IPS-20b (cell line): Measurements from ENCODE around the gene THUMPD2.

Experiments
- H3K27ac ChIP-seq: one replicate; pipeline ENCODE4 v1.5.1; 2013; ENCODE audit warnings: low read length
- H3K27me3 ChIP-seq: 2 replicates; pipeline ENCODE4 v1.6.1; 2013; ENCODE audit warnings: mild to moderate bottlenecking, low read length, inconsistent platforms; ENCODE audit not compliant: insufficient read depth
- H3K36me3 ChIP-seq: 2 replicates; pipeline ENCODE4 v1.6.1; 2013; ENCODE audit warnings: low read depth, mild to moderate bottlenecking, inconsistent platforms, low read length, moderate library complexity; ENCODE audit not compliant: insufficient read depth
- H3K4me1 ChIP-seq: 2 replicates; pipeline ENCODE4 v1.6.1; 2013; ENCODE audit warnings: mild to moderate bottlenecking, control low read depth, inconsistent platforms, low read length, moderate library complexity; ENCODE audit not compliant: insufficient read depth
- H3K4me3 ChIP-seq: 2 replicates; pipeline ENCODE4 v1.5.1; 2013; ENCODE audit warnings: mild to moderate bottlenecking, low read length, inconsistent platforms
- H3K9ac ChIP-seq: 2 replicates; pipeline ENCODE4 v1.6.1; 2013; ENCODE audit warnings: low read depth, mild to moderate bottlenecking, inconsistent platforms, low read length, moderate library complexity
- H3K9me3 ChIP-seq: 2 replicates; pipeline ENCODE4 v1.6.1; 2013; ENCODE audit warnings: mild to moderate bottlenecking, low read depth, low read length, inconsistent platforms; ENCODE audit not compliant: insufficient read depth

The THUMPD2 gene

DNA sequence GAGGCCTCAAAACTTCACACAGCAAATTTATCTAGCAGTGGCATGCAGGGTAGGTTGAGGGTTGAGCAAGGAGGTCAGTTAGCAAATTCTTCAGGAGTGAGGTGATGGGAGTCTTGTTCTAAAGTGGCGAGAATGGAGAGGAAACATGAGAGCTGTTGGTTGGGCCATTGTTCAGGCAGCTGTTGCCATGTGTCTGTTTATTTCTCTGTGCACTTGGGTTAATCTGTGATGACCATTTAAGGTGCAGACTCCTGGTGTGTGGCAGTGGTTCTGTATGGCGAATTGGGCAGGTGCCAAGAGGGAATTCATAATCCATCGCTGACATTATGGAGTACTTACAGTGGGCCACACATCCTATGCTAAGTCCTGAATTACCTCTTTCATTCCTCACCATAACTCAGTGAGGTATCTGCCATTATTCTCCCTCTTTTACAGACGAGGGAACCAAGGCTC, 82.9 kb downstream of the THUMPD2 start:
- H3K4me3 ChIP-seq = no peak overlapping the region
- H3K27me3 ChIP-seq = no peaks in the 10 kb centered on the region
- H3K9ac ChIP-seq = no peak overlapping the region
- no peaks in the 10 kb centered on the region for H3K4me1 ChIP-seq
- no peak overlapping the region for H3K27ac ChIP-seq
- H3K36me3 ChIP-seq = no peaks in the 10 kb centered on the region
- peaks cover 5% of the 10 kb centered on the region; the same call in 1 of the 2 replicates for H3K9me3 ChIP-seq

DNA sequence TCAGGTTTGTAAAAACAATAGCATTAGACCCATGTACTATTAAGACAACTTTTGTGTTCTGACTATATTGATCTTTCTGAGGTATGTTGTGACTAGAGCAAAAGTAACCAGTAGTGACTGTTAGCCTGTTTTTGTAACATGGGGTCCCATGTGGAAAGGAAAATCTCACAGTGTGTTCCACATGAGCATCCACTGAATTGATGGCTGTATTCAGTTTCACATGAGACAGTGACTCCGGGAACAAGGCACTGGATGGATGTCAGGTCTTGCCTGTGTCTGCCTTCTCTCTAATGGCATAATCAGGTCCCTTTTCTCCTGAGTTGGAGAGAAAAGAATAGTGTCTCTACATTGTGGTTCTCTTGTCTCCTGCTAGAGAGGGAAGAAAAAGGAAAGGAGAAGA, 85.8 kb downstream of the THUMPD2 start:
- no peak overlapping the region for H3K9ac ChIP-seq
- H3K27ac ChIP-seq = no peak overlapping the region
- H3K9me3 ChIP-seq = no peaks in the 10 kb centered on the region
- no peak overlapping the region for H3K4me3 ChIP-seq
- no peaks in the 10 kb centered on the region for H3K27me3 ChIP-seq
- H3K4me1 ChIP-seq = no peaks in the 10 kb centered on the region
- no peaks in the 10 kb centered on the region for H3K36me3 ChIP-seq

DNA sequence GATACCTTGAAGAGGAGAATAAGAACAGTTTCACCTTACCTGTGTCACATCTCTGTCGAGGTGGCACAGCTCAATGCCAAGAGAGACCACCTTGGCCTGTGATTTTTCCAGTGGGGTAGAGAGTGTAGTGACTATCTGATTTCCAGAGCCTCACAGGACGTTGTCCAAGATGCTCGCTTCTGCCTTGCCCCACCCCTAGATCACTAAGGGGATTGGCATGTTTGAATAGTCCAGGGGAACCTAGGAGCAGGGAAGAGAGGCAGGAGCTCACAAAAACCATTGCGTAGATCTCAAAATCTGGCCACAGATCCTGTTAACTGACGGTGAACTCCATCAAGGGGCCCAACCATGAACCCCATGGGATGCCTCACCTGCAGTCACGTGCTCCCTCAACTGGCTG, 89.2 kb downstream of the THUMPD2 start:
- Histone ChIP-seq H3K9ac (no peak overlapping the region), H3K4me3 (no peak overlapping the region), H3K4me1 (no peaks in the 10 kb centered on the region), H3K36me3 (no peaks in the 10 kb centered on the region), H3K27ac (no peak overlapping the region), H3K27me3 (no peaks in the 10 kb centered on the region), H3K9me3 (no peaks in the 10 kb centered on the region)

DNA sequence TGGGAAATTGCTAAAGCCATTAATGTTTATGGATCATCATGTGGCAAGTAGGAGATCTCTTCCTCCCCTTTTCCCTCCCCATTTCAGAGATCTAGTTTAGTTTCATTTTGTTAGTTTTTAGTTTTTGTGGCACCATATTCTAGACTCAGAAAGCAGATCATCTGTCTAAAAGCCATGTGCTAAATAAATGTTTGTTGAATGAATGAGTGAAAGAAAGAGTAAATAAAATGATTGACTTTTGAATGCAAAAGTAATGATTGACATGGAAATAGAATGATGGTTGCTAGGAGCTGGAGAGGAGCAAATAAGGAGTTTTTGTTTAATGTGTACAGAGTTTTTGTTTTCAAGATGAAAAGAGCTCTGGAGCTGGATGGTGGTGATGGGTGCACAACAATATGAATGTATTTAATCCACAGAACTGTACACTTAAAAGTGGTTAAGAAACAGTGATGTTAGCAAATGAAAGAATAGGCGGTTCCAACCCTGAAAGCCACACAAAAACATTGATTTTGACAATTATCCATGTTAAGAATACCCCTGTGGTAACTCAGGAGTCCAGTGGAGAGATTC, 89.7 kb downstream of the THUMPD2 start:
- H3K27ac ChIP-seq = no peak overlapping the region
- no peaks in the 10 kb centered on the region for H3K27me3 ChIP-seq
- H3K9ac ChIP-seq = no peak overlapping the region
- no peaks in the 10 kb centered on the region for H3K9me3 ChIP-seq
- H3K4me1 ChIP-seq = no peaks in the 10 kb centered on the region
- H3K36me3 ChIP-seq = no peaks in the 10 kb centered on the region
- H3K4me3 ChIP-seq = no peak overlapping the region

DNA sequence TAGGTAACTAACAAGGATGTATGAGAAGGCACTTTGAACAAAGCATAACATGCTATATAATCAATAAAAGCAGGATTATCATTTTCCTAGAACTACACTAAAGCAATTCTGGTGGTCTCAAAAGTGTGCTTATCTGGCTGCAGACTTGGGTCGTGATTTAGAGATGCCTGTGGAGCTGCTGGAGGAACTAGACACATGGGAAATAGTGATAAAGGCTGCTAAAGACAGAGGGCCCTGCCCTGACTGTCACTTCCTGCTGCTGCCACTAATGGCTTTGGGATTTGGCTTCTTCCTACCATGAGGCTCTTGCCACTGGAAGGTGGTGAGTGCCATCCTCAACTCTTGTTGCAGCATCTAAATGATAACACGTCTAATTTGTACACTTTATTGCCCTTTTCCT, 90.9 kb downstream of the THUMPD2 start:
- Histone ChIP-seq H3K4me1 (no peaks in the 10 kb centered on the region), H3K4me3 (no peak overlapping the region), H3K9ac (no peak overlapping the region), H3K27me3 (no peaks in the 10 kb centered on the region), H3K9me3 (no peaks in the 10 kb centered on the region), H3K27ac (no peak overlapping the region), H3K36me3 (no peaks in the 10 kb centered on the region)

DNA sequence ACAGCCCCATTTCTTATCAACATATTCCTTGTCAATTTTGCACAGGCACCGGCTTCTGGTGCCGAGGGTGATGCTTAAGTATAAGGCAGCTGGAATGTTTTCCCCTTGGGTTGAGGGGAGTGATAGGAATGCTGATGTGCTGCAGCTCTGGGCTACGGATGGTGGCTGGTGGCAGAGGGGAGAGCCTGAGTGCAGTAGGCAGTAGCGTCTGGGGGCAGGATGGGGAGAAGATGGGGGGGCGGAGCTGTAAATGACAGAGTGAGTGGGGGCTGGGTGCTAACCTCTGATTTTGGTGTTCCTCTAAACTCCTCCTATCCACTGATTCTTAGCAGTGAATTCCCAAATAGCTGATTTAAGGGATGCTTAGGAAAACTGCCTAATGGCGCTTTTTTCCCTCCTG, 92.6 kb downstream of the THUMPD2 start:
- Histone ChIP-seq H3K9ac (no peak overlapping the region), H3K27ac (no peak overlapping the region), H3K4me1 (no peaks in the 10 kb centered on the region), H3K4me3 (no peak overlapping the region), H3K36me3 (no peaks in the 10 kb centered on the region), H3K9me3 (no peaks in the 10 kb centered on the region), H3K27me3 (no peaks in the 10 kb centered on the region)
